ENCODE measurements around the gene DNER. TPM values are rescaled to one million over a fixed set of nuclear protein-coding genes. Genes with fewer than 3 reads are reported as not detected.

DNER gene
- total and polyA plus RNA-seq, 2 of the 4 experiments (the other 2 are of a cell fraction) = under 0.01 to 0.14 TPM

DNA sequence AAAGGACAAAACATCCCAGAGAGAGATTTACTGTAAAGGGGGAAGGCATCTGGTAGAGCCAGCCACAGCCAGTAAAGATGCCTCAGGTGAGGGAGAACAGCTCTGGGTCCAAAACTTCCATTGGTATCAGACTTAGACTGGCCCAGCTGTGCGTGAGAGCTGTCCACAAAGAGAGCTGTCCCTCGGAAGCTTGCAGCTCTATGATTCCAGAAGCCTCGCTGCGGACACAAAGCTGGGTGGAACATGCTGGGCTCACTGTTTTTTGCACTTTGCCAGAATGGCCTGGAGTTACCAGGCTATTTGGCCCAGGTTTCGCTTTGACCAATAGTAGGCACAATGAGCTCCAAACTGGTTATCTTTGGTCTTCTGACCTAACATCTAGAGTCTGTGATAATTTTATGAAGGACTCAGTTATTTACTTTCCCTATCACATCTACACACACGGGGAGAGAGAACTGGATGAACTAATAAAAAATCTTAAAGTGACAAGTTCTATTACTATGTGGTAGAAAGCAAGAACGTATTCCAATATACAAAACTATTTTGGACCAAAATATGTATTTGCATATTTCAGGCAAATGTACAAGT lies 101.9 kb downstream of the DNER start:
- no peak overlapping the region for H3K27ac ChIP-seq (ENCODE audit: insufficient read depth, low read length)
- ATAC-seq (ENCODE audit: low read depth) = no peak
- no peaks in the 10 kb centered on the region for H4K20me1 ChIP-seq (ENCODE audit: insufficient read depth, low read length)
- 62% methylated on average over 4 of the region's 7 CpGs; no CpG with 5 or more reads in 1 of the 2 experiments for WGBS, 2 experiments (ENCODE audit: extremely low coverage in 2 of 2, insufficient read length in 1 of 2)
- BruUV-seq (replicated peaks) = no TSS peak
- no peak overlapping the region for H2BK5ac ChIP-seq (ENCODE audit: low read depth, low read length, poor library complexity, severe bottlenecking)
- no peak overlapping the region for H3K18ac ChIP-seq (ENCODE audit: low read depth, low read length)
- H3K56ac ChIP-seq (ENCODE audit: extremely low read depth, insufficient read depth, low read length) = no peak overlapping the region
- H3K4me1 ChIP-seq (ENCODE audit: control insufficient read depth, insufficient read depth, low read length) = no peaks in the 10 kb centered on the region
- H3K9me3 ChIP-seq (ENCODE audit: control insufficient read depth, insufficient read depth, low read length) = peaks cover 11% of the 10 kb centered on the region
- no peak for TF ChIP-seq MAFK (IDR thresholded peaks at IDR 0.05; ENCODE audit: low read depth, low read length)
- no peak for TF ChIP-seq USF2 (IDR thresholded peaks at IDR 0.05; ENCODE audit: low read depth, low read length)
- no peak for TF ChIP-seq POLR2A (IDR thresholded peaks at IDR 0.05; ENCODE audit: low read depth, low read length)
- no peak for TF ChIP-seq RAD21 (IDR thresholded peaks at IDR 0.05; ENCODE audit: low read length)
- TF ChIP-seq NFE2L2 (IDR thresholded peaks at IDR 0.05; ENCODE audit: low read depth, low read length) = no peak
- no peak for TF ChIP-seq ELK1 (IDR thresholded peaks at IDR 0.05; ENCODE audit: borderline replicate concordance, low read depth, low read length)
- no peak for TF ChIP-seq BHLHE40 (IDR thresholded peaks at IDR 0.05; ENCODE audit: low read depth, low read length)
- no peak for TF ChIP-seq RFX5 (IDR thresholded peaks at IDR 0.05; ENCODE audit: low read depth, low read length)
- POLR2A ChIA-PET (ENCODE audit: unreplicated experiment) = no interaction called here
- H2AK9ac ChIP-seq (replicated peaks; ENCODE audit: low read depth, low read length, poor library complexity) = no peak overlapping the region
- no peak overlapping the region for H2AFZ ChIP-seq (replicated peaks; ENCODE audit: low read length, poor library complexity)
- no peaks in the 10 kb centered on the region for H3K79me1 ChIP-seq (ENCODE audit: low read depth in 1 of 2, low read length in 2 of 2)
- H3K4me3 ChIP-seq (ENCODE audit: insufficient read depth, low read depth, low read length) = no peak overlapping the region
- H3K9me1 ChIP-seq (ENCODE audit: insufficient read depth, low read length) = no peaks in the 10 kb centered on the region
- H2BK120ac ChIP-seq (ENCODE audit: low read depth, low read length) = no peak overlapping the region
- no peak overlapping the region for H4K91ac ChIP-seq (ENCODE audit: insufficient read depth, low read depth, low read length)
- H3K4ac ChIP-seq (ENCODE audit: low read depth, low read length) = no peak overlapping the region
- dilution Hi-C loops (cut with HindIII; ENCODE audit: low sequenced_read_pairs, unreplicated experiment) = no loop called here
- H4K8ac ChIP-seq (ENCODE audit: low read depth in 2 of 2, low read length in 2 of 2) = no peak overlapping the region
- no peak for DNase-seq
- no peak overlapping the region for H2AK5ac ChIP-seq (ENCODE audit: low read depth, low read length)
- no peak overlapping the region for H3K23ac ChIP-seq (ENCODE audit: low read depth, low read length)
- no peak overlapping the region for H4K5ac ChIP-seq (ENCODE audit: low read depth, low read length)
- no peak overlapping the region for H3K14ac ChIP-seq (replicated peaks; ENCODE audit: low read depth, low read length)
- no peak overlapping the region for H2BK20ac ChIP-seq (ENCODE audit: low read depth, low read length)
- no peak overlapping the region for H3K4me2 ChIP-seq (ENCODE audit: low read depth, low read length)
- H3K36me3 ChIP-seq (ENCODE audit: control insufficient read depth, insufficient read depth, low read length) = no peaks in the 10 kb centered on the region
- H2BK15ac ChIP-seq (ENCODE audit: low read depth, low read length) = no peak overlapping the region
- CTCF ChIA-PET = interaction anchor here (0.6 kb wide), 1 partner anchor 22 kb away, joined by 3 read pairs; no protein-coding TSS in a partner anchor
- intact Hi-C loops (cut with micrococcal nuclease) = no loop called here
- in situ Hi-C loops (cut with MboI; ENCODE audit: low sequenced_read_pairs) = no loop called here
- H3K27me3 ChIP-seq (ENCODE audit: control insufficient read depth, insufficient read depth, low read length) = no peaks in the 10 kb centered on the region
- H3K9ac ChIP-seq (ENCODE audit: low read depth, low read length) = no peak overlapping the region

All from IMR-90 (cell line).